MM.1S (cell line): ENCODE data around the gene FAM131A.

ENCODE experiments used
- EZH2phosphoT487 ChIP-seq: fragments of 300-600 bp; sonication (generic); IDR thresholded peaks from 2 replicates; pipeline ENCODE4 v1.6.1; 2018; ENCODE audit warnings: antibody characterized with exemption, low read length
- TF ChIP-seq, protein P1 (sequence below): fragments of 300-600 bp; sonication (generic); IDR thresholded peaks from 2 replicates; pipeline ENCODE4 v1.5.1; 2016; ENCODE audit warnings: antibody characterized with exemption, low read length, mixed read lengths

DNA sequence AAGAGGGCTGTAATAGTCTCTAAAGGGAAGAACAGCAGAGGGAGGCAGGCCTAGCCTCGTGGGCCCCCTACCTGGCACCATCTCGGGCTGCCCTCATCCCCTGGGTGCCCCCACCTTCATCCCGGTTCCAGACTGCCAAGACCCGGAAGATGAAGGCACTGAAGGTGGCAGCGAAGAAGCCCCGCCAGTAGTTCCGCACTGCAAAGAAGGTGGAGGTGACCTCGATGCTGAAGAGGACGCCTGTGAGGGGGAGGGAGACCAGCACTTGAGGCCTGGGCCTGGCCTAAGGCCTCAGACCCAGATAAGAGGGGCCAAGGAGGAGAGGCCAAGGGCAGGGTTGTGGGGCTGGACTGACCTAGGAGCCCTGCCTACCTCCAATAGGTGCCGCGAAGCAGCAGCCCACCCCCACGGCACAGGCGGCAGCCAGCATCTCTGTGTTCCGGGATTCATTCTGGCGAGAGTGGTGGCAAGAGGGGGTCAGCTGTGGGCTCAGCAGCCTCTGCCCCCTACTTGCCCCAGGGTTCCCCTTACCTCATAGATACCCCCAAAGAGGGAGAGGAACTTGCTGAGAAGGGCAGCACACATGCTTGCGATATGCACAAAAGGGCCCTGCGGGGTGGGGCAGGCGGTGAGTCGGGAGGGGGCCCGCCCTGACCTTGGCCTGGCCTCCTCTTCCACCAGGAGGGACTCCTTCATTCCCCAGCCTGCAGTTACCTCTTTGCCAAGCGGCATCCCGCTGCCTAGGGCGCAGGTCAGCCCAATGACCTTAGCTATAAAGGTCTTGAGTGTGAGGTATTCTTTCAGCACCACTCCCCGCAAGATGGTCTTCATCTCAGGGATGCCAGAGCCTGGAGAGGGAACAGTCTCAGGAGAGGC, 20.1 kb downstream of the FAM131A start:
- TF ChIP-seq, protein P1, sequence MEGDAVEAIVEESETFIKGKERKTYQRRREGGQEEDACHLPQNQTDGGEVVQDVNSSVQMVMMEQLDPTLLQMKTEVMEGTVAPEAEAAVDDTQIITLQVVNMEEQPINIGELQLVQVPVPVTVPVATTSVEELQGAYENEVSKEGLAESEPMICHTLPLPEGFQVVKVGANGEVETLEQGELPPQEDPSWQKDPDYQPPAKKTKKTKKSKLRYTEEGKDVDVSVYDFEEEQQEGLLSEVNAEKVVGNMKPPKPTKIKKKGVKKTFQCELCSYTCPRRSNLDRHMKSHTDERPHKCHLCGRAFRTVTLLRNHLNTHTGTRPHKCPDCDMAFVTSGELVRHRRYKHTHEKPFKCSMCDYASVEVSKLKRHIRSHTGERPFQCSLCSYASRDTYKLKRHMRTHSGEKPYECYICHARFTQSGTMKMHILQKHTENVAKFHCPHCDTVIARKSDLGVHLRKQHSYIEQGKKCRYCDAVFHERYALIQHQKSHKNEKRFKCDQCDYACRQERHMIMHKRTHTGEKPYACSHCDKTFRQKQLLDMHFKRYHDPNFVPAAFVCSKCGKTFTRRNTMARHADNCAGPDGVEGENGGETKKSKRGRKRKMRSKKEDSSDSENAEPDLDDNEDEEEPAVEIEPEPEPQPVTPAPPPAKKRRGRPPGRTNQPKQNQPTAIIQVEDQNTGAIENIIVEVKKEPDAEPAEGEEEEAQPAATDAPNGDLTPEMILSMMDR: no peak
- no peak for TF ChIP-seq EZH2phosphoT487
